GM23248 (cell line): ENCODE results near the gene NIT1.

Experiments used
- EZH2 ChIP-seq: fragments of 200-600 bp; sonication (generic); IDR thresholded peaks from 2 replicates; pipeline ENCODE4 v1.6.1; 2018; ENCODE audit warnings: antibody characterized with exemption, mild to moderate bottlenecking; ENCODE audit not compliant: insufficient read depth, poor library complexity, severe bottlenecking
- EZH2phosphoT487 ChIP-seq: fragments of 200-600 bp; sonication (generic); IDR thresholded peaks from 2 replicates; pipeline ENCODE4 v1.6.1; 2018; ENCODE audit warnings: antibody characterized with exemption, moderate library complexity, mild to moderate bottlenecking, low read depth; ENCODE audit not compliant: insufficient read depth

DNA sequence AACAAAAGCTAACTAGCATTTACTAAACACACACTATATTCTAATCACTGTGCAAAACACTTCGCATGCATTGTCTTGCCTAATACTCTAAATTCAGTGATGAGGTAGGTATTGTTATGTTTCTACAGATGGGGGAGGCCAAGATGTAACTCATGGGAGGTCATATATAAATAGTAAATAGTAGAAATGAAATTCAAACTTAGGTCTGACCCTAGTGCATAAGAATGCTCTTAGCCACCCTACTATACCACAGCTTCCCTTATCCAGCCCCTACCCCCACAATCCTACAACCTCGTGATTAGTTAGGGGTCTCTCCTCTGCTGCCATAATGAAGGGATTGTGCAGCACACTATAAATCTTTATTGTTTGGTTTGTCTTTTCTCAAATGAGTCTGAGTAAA lies 3.3 kb upstream of the NIT1 start:
- TF ChIP-seq EZH2 (no peak), EZH2phosphoT487 (no peak)
